ENCODE measurements around the gene NOS2. TPM values are rescaled to one million over a fixed set of nuclear protein-coding genes. Genes with fewer than 3 reads are reported as not detected.

The NOS2 gene
- total RNA-seq, 1 experiment from 2014 or later, result 0.35 TPM

DNA sequence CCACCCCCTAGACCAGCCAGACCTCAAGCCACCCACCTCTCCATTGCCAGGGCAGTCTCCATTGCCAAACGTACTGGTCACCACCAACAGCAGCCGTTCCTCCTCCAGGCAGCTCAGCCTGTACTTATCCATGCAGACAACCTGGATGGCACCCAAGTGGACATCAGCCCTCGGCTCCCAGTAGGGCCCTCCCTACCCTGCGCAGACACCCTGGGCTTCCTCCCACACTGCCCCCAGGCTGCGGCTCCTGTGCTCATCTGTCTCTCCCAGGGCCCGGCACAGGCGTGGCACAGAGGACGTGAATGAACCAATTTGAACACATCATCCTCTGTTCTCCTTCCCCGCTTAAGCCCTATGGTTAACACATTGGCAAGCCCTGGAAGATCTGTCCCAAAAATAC is 29.5 kb downstream of the NOS2 start:
- Histone ChIP-seq H3K14ac (ENCODE audit: insufficient read depth, low read length) (no peak overlapping the region), H4K5ac (ENCODE audit: insufficient read length, low read depth, low read length) (no peak overlapping the region), H2BK15ac (ENCODE audit: low read depth, low read length) (no peak overlapping the region), H3K23me2 (ENCODE audit: insufficient read length, low read depth, low read length, poor library complexity, severe bottlenecking) (no peaks in the 10 kb centered on the region), H3K27ac (ENCODE audit: insufficient read length, low read depth, low read length) (no peak overlapping the region), H2BK5ac (ENCODE audit: insufficient read length, low read length) (no peak overlapping the region), H3K27me3 (ENCODE audit: insufficient read depth, low read length) (no peaks in the 10 kb centered on the region), H2BK12ac (ENCODE audit: insufficient read length, low read depth, low read length) (no peak overlapping the region), H2AK5ac (ENCODE audit: insufficient read length, low read length) (no peak overlapping the region), H4K91ac (ENCODE audit: insufficient read length, low read depth, low read length) (no peak overlapping the region), H3T11ph (ENCODE audit: low read length) (no peak overlapping the region), H3K4ac (ENCODE audit: low read depth, low read length) (no peak overlapping the region), H2BK20ac (ENCODE audit: low read depth, low read length, poor library complexity, severe bottlenecking) (no peak overlapping the region), H4K20me1 (ENCODE audit: control insufficient read depth, insufficient read depth, insufficient read length) (no peaks in the 10 kb centered on the region), H4K8ac (replicated peaks; ENCODE audit: insufficient read length, low read depth, low read length) (no peak overlapping the region), H2BK120ac (ENCODE audit: low read depth, low read length, poor library complexity, severe bottlenecking) (no peak overlapping the region), H3K4me2 (ENCODE audit: insufficient read depth, insufficient read length, low read length) (no peak overlapping the region), H3K9ac (ENCODE audit: extremely low read depth, insufficient read length, low read length) (no peak overlapping the region), H3K4me1 (ENCODE audit: insufficient read depth, low read length) (peaks cover 5% of the 10 kb centered on the region; the same call in 1 of the 2 replicates), H3K23ac (ENCODE audit: insufficient read length, low read depth, low read length) (no peak overlapping the region), H2AFZ (ENCODE audit: low read length) (no peak overlapping the region), H3K79me1 (ENCODE audit: insufficient read depth, low read depth, low read length, poor library complexity, severe bottlenecking) (no peaks in the 10 kb centered on the region), H3K56ac (ENCODE audit: insufficient read length, low read depth, low read length) (no peak overlapping the region), H3K79me2 (ENCODE audit: insufficient read depth, low read length) (no peaks in the 10 kb centered on the region), H3K9me3 (ENCODE audit: control insufficient read depth, low read depth, low read length) (no peaks in the 10 kb centered on the region), H3K18ac (ENCODE audit: insufficient read length, low read depth, low read length) (no peak overlapping the region)
- Mint-ChIP-seq H3K27ac (peak overlapping the region in 1 of 3 experiments; percentile 42; a peak in 2 of 7 replicates), H3K4me1 (peaks cover 8 to 11% of the 10 kb centered on the region in 2 experiments), H3K36me3 (ENCODE audit: insufficient read depth in 1 of 3, low read depth in 3 of 3) (0 out of 7 replicates have a peak, but pooled peaks cover 0 to 2% (median 0%) of the 10 kb centered on the region in 3 experiments), H3K27me3 (ENCODE audit: low read depth) (no peaks in the 10 kb centered on the region; the same call in 1 of the 2 replicates), H3K4me3 (no peak overlapping the region), H3K9me3 (no peaks in the 10 kb centered on the region)
- no CpG with 5 or more reads among the region's 9 CpGs for WGBS (ENCODE audit: extremely low coverage, insufficient read length, low lambda C conversion rate)
- TF ChIP-seq, protein P1, sequence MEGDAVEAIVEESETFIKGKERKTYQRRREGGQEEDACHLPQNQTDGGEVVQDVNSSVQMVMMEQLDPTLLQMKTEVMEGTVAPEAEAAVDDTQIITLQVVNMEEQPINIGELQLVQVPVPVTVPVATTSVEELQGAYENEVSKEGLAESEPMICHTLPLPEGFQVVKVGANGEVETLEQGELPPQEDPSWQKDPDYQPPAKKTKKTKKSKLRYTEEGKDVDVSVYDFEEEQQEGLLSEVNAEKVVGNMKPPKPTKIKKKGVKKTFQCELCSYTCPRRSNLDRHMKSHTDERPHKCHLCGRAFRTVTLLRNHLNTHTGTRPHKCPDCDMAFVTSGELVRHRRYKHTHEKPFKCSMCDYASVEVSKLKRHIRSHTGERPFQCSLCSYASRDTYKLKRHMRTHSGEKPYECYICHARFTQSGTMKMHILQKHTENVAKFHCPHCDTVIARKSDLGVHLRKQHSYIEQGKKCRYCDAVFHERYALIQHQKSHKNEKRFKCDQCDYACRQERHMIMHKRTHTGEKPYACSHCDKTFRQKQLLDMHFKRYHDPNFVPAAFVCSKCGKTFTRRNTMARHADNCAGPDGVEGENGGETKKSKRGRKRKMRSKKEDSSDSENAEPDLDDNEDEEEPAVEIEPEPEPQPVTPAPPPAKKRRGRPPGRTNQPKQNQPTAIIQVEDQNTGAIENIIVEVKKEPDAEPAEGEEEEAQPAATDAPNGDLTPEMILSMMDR (conservative IDR thresholded peaks at IDR 0.05), result no peak
- no peak for DNase-seq

All from H9 (cell line).